Hematopoietic multipotent progenitor cell (in vitro differentiated cells): ENCODE data around the gene ZNF19. TPM values are rescaled to one million over a fixed set of nuclear protein-coding genes. Genes with fewer than 3 reads are reported as not detected.

Experiments used
- DNase-seq, 3 donors: peaks; one replicate each; pipeline ENCODE4 v3.0.0-alpha.2; 2011 to 2015; ENCODE audit warnings: low read depth in 2 of 3, low spot score in 2 of 3
- total RNA-seq: library from RNA; depleted of rRNA; stranded (reverse); fragments of >200 nt; gene quantifications from one replicate; pipeline ENCODE4 v1.2.3, GENCODE V29; 2012

ZNF19 gene
- total RNA-seq, 1 donor, result 3.5 TPM

DNA sequence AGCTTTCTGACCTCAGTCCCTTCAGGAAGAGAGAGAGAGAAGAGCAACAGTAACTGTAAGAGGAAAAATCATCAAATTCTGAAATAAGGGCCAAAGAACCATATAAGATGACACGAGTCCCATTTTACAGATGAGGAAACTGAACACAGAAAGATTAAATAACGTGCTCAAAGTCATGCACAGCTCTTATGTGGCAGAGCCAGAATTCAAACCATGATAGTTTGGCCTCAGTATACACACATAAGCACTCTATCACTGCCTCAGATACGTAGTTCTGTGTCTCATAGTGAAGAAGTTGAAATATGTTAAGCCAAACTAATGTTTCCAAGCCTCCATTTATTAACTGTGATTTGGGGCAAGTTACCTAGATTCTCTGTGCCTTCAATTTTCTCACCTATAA, 1.9 kb upstream of the ZNF19 start:
- DNase-seq, result no peak

DNA sequence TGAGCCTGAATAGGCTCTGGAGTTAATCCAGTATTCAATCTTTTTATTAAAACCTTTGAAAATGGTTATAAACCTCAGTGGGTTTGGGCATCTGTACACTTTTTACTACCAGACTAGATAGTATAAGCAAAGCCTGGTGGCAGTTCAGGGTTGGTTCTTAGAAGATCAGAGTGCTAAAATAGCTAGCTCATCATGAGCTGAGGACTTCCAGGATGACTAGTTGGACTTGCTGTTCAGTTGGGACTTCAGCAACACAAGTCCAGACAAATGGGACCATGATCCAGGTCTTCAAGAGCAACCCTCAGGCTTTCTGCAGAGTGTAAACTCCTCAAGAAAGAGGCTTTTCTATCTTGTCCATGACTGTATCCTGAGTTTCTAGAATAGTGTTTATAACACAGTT, 1.2 kb upstream of the ZNF19 start:
- DNase-seq, result no peak

DNA sequence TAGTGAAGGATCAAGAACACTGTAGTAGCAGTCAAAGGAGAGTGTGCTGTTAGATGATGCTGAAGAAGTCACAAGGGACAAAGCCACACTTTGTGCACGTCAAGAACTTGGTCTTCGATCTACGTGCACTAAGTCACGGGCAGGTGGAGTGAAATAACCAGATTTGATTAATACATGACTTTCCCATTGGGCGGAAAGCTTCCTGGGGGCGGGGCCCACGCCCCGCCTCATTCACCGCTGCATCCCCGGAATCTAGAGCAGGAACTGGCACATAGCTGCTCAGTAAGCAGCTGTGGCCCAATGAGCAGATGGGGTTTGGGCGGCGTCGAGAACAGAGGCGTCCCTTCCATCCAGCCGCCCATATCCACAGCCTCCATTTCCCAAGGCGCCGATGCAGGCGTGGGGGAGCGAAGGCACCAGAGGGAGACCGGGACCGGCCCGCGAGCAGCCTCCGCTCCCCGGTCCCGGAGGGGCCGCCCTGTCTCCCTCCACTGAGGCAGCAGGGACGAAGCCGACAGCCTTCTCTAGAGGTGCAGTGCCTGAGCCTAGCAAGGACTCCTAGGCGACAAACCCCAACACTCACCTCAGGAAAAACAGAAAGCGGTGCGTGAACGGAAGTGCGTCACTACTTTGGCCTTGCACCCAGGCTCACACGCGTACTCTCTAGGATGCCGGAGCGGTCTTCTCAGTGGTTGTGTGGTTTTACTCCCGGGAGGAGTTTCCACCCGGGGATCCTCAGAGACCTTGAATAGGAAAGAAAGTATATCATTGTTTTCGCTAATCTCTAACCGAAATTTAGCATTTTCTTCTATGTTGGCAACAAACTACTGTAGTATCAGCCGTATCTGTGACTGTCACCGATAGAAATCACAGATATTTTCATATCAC, 4.9 kb downstream of the ZNF19 start:
- DNase-seq, result peak; percentile 73 to 90 (median 89)

DNA sequence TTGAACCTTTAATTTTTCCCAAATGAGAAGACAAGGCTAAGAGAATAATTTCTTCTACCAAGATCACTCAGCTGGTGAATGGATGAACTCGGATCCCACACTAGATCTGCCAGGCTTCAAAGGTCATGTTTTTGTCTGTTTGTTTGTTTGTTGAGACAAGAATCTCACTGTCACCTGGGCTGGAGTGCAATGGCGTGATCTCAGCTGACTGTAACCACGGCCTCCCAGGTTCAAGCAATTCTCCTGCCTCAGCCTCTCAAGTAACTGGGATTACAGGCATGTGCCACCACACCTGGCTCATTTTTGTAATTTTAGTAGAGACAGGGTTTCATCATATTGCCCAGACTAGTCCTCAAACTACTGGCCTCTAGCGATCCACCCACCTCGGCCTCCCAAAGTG, 6.6 kb downstream of the ZNF19 start:
- DNase-seq, result no peak

DNA sequence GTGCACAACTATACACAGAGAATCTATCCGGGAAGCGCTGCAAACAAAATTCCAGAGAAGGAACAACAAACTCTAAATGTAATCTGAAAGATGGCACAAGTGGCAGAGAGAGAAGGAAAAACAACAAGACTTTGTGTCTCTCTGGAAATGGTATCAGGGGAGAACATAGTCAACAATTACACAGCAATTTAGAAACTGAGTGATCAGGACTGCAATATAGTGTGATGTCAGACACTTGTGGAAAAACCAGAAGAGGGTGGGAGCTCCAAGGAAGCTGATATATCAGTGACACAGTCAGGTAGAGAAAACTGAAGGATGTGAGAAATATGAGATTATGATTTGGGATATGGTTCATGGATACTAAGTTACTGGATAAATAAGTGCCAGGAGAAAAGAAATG, 8.2 kb downstream of the ZNF19 start:
- DNase-seq, result no peak

DNA sequence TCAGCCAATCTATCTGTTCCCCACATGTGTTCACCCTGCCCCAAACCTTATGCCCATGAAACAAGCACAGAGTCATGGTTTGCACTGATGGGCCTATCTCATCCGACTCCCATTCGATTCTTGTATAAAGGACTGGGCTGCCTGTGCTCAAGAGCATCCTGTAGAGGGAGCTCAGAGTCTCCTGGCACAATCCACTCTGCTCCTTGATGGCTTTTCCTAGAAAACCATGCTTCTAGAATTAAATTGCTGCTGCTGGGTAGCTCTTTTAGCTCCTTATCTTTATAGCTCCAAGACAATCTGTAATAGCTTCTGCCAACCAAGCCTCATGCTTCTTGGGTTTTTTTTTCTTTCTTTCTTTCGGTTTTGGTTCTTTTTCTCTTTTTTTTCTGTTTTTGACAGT, 9.7 kb downstream of the ZNF19 start:
- no peak for DNase-seq

DNA sequence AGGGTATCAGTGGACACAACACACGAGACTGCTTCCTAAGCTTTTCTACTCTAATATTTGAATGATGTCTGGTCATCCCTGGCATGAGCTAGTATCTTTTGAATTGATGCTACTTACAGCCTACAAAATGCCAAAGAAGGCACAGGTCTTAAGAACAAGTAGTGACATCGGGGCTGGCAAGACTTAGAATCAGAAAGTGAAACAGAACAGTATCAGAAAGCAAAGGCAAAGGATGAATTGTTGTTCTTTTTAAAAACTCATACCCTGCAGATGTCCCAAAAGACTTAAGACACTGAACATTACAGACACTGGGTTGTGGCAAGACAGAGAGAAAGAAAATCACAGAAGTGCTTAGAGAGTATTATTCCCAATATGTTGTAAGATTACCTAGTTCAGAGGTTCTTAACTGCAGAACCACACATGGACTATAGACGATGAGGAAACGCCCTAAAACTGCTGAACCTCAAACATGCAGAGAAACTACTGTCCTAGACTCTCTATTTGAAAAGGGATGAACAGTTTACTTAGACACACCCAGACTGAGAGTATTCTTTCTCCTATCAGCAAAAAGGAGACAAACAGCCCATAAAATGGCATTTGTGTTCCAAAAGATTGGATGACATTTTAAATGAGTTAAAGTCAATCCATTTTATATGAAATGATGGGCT, 12.5 kb downstream of the ZNF19 start:
- DNase-seq, result no peak

DNA sequence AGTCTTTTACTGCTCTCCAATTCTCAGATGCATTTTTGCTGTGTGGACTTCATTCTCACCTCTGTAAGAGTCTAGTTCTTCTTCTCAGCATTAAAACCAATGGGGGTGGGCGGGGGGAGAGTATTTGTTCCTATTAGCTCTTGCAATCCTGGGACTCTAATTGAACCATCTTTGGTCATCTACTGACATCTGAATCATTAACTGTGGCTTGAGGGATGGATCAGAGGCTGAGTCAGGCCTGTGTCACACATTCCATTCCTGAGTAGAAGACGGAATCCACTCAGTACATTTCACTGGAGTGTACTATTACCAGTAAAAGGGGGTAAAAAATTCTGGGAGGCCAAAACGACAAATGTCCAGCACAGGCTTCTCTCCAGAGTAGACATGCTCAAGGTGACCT, 14.3 kb downstream of the ZNF19 start:
- DNase-seq, result no peak

DNA sequence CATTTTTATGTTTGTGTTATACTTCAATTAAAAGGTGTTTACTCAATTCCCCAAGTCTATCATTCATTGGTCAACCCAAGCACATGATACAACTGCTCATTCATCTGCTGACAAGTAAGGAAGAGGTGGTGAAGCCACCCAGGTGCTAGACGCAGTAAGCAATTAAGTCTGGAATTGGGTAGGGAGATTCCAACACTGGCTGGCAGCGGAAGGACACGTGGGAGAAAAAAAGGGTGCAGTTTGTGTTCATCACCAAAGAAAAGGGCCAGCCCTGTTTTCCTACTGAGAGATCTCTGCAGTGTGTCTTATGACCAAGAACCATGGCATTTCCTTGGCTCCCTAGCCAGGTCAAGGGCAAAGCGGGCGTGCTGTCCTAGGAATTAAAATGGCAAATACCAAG, 15.2 kb downstream of the ZNF19 start:
- DNase-seq, result no peak

DNA sequence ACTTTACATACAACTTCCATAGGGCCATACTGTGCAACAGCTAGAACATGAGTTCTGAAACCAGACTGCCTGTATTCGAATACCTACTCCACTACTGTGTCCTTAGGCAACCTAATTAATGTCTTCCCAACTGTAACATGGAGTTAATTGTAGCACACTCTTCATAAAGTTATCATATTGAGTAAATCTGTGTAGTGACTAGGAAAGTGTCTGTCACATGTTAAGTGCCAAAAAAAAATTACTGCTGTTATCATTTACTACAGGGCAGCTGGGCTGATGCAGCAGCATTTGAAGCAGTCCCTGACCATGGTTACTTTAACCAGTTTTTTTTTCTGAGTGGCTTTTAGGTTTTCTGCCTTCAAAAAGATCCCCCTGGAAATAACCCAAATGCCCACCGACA, 16.2 kb downstream of the ZNF19 start:
- DNase-seq, result no peak

DNA sequence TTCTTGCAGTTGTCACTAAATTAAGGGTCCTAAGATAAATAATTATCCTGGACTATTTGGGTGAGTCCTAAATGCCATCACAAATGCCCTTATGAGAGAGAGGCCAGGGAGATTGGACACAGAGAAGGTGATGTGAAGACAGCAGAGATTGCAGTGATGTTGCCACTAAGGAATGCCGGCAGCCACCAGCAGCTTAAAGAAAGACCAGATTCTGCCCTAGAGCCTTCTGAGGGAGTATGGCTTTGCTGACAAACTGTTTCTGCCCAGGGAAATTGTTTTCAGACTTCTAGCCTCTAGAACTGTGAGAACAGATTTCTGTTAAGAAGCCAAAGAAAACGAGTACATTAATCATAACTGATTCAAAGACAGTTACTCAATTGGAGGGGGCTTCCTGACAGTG, 17.1 kb downstream of the ZNF19 start:
- DNase-seq, result no peak

DNA sequence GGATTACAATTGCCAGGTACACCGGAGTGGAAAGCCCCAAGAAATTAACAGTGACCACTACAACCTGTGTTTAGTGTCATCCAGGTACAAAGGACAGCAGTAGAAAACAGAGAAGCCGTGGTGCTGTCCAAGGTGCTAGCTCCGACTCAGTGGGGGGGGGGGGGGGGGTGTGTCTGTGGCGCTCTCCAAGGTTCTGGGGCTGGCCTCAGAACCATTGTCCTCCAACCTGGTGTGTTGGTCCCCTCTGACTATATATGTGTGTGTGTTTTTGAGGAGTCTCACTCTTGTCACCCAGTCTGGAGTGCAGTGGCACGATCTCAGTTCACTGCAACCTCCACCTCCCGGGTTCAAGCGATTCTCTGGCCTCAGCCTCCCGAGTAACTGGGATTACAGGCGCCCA, 21.3 kb downstream of the ZNF19 start:
- peak; percentile 40 to 63 (median 41) for DNase-seq

DNA sequence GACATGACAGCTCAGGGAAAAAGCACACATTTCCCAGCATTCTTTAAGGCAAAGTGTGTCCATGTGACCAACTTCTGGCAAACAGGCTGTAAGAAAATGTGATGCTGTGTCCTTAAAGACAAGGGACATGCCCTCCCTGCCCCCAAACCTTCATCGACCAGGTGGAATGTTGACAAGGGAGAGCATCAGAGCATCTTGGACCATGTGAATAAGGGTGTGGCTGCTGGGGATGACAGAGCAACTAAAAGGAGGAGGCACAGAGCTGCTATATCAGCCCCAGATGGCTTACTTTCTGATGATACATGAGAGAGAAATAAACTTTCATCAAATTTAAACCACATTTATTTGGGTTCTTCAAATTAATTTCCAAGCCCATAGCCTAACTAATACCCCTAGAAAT, 24.9 kb downstream of the ZNF19 start:
- no peak for DNase-seq

DNA sequence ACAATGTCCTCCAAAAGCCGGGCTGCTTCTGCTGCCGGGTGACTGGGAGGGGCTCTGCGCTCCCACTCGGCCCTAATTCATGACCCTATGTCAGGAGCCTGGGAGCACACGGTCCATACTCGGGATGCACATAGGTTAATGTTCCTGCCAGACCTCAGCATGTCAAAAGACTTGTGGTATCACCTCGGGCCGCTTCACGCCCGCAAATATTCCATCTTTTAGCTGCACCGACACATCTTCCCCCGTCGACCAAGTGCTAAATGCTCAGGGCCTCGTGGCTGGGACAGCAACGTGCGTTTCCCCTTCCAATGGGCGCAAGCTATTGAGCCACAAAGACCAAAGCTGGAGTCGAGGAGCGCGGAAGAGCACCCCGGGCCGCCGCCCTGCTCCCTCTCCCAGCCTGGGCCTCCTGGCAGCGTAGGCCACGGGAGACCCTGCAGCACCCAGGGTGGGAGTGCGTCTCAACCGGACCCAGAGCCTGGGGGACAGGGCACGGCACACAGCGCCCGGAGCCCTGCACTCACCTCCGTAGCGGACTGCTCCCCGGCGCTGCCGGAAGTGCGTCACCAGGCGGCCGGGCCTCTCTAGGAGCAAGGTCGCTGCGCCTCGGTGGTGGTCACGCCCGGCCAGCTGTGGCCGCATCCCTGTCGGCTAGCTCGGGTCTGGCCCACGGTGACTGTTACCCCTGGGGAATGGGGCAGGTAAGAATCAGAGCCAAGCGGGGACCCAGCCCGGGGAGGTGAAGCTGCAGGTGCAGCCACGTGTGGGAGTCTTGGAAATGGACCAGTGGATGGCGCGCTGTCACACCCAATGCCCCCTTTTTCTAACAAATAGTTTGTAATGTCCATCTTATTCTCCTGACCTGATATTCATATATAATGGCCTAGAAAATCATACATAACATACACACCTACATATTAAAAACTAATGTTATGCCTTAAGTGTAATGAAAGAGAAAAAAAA, 27.2 kb downstream of the ZNF19 start, which contains the start of gene ZNF23:
TSS of gene ZNF23 (minus strand) at position 562 of the 963 bp plus-strand sequence. CDS start 5,451 bp downstream, outside the sequence.
- peak; percentile 62 to 72 (median 68) for DNase-seq

DNA sequence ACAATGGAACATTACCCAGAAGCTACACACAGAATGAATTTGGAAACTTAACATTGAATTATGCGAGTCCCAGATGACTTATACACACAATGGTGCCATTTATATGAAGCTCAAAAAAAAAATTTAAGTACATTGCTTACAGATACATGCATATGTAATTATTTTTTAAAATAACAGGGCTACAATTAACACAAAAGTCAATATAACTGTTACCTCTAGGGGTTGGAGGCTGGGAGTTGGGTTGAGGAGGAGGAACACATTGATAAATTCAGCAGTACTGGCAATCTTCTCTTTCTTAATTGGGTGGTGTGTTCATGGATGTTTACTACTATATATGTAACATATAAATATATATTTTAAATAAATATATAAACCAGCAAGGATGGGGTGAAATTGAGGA, 28.2 kb downstream of the ZNF19 start:
- DNase-seq, result no peak

DNA sequence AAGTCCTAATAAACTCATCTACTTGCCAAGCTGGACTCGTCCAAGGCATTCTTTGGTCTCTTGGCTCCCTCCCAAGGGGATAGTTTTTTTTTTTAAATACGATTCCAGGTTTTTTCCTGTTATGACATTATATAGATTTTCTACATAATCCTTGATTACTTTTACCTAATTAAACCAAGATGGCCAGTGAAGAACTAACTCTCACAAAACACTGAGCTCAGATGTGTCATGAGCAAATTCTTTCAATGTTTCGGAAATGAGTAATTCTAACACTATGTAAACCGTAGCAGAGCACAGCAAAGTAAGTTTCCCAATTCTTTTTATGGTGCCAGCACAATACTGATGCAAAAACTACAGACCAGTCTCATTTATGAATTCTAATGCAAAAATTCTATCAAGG, 28.9 kb downstream of the ZNF19 start:
- DNase-seq, result no peak

DNA sequence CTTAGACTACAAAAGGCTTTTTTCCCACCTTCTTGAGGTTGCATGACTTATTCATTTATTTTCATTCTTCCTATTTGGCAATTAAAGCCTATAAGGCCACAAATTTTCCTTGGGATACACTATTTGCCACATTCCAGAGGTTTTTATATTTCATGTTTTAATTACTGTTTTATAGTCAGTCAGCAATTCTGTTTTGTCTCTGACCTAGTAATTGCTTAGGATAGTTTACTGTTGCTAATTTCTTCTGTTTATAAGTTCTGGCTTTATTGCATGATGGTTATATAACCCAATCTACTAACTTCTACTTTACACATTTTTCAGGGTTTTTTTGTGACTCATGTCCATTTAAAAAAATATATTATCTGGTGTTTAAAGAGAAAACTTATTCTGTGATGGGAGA, 29.6 kb downstream of the ZNF19 start:
- no peak for DNase-seq

DNA sequence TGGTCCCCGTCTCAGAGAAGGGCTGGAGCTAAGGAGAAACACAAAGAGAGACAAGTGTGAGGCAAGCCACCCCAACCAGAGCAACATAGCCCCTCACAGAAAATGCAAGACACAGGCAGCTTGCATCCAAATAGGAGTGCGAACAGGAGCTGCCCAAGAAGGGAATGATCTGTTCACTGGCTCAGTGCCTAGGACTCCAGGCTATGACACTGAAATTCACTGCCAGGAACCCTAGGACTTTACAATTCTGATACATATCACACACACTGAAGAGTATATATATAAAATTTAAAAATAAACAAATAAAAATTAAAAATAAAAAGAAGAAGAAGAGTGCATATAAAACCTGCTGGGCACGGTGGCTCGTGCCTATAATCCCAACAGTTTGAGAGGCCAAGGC, 32.3 kb downstream of the ZNF19 start:
- DNase-seq, result no peak

DNA sequence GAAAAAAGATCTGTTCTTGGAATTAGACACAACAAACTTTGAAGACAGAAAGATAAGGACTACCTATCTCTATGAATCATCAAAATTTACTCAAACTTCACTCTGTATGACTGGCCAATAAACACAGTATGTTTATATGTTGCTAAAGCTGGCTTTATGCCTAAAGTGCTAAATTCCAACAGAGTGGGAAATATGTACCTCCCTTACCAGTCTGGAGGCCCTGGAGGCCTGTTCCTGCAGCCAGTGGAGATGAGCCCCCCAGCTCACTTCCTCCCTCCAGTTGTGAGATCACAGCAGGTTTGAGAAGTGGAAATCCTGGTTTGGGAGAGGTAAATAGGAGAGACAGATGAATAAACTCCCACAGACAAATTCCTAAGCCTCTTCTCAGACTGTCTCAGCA, 36.1 kb downstream of the ZNF19 start:
- DNase-seq, result no peak

DNA sequence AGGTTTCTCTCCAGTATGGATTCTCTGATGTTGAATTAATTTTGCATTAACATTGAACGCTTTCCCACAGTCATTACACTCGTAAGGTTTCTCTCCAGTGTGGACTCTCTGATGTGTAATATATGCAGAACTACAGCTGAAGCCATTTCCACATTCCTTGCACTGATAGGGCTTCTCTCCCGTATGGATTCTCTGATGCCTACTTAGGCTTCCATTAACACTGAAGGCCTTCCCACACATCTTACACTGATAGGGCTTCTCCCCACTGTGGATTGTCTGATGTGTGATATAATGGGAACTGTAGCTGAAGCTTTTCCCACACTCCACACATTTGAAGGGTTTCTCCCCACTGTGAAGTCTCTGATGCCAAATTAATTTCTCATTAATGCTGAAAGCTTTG, 40.1 kb downstream of the ZNF19 start:
- DNase-seq, result no peak

DNA sequence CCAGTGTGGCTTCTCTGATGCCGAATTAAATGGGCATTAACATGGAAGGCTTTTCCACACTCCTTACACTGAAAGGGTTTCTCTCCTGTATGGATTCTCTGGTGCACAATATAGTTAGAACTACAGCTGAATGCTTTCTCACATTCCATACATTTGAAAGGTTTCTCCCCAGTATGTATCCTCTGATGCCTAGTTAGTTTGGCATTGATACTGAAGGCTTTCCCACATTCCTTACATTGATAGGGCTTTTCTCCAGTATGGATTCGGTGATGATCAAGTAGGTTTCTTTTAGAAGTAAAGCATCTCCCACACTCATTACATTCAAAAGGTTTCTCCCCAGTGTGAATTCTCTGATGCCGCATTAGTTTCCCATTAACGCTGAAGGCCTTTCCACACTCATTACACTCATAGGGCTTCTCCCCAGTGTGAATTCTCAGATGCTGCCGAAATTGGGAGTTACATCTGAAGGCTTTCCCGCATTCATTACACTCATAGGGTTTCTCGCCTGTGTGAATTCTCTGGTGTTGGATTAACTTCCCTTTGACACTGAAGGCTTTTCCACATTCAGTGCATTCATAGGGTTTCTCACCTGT, 40.8 kb downstream of the ZNF19 start:
- DNase-seq, result no peak
